HT1080 (cell line): ENCODE data around the gene GPRC5B. TPM values are rescaled to one million over a fixed set of nuclear protein-coding genes. Genes with fewer than 3 reads are reported as not detected.

Experiments
- DNase-seq: peaks from one replicate; pipeline ENCODE4 v3.0.0-alpha.2; 2015; ENCODE audit warnings: low read depth
- total RNA-seq: library from RNA; depleted of rRNA; stranded (reverse); fragments of >200 nt; shearing (Covaris generic); gene quantifications from 2 replicates; pipeline ENCODE4 v1.2.3, GENCODE V29; 2014

The GPRC5B gene
- total RNA-seq, 1 experiment from 2014 or later = 2.7 TPM

DNA sequence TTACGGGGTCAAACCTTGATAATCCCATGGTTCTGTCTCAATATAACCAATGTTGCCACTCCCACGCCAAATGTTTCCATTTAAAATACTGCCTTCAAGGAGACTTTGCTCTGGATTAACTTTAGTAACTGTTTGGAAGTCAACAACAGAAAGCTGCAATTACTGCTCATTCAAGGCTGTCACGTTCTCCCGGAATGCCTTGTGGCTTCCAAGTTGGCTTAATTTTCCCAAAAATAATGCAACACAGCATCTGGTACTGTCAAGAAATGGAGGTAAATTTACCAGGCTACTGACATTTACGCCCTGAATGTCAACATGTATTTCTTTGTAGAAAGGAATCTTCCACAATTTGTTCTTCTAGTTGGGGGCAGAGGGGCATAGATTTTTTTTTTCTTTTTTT is 38.2 kb downstream of the GPRC5B start:
- DNase-seq = no peak

GRCh38 chr16:19844945-19845641 is 39.6 kb downstream of the GPRC5B start:
- DNase-seq = peak; percentile 71

DNA sequence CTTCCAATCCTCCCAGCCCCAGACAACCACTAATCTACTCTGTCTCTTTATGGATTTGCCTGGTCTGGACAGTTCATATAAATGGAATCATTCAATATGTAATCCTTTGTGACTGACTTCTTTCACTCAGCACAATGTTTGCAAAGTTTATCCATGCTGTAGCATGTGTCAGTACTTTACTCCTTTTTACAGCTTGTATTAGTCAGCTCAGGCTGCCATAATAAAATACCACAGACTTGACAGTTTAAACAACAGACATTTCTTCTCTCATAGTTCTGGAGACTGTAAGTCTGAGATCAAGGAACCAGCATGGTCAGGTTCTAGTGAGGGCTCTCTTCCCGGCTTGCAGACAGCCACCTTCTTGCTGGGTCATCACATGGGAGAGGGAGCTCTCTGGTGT is 41.3 kb downstream of the GPRC5B start:
- DNase-seq = peak; percentile 23

DNA sequence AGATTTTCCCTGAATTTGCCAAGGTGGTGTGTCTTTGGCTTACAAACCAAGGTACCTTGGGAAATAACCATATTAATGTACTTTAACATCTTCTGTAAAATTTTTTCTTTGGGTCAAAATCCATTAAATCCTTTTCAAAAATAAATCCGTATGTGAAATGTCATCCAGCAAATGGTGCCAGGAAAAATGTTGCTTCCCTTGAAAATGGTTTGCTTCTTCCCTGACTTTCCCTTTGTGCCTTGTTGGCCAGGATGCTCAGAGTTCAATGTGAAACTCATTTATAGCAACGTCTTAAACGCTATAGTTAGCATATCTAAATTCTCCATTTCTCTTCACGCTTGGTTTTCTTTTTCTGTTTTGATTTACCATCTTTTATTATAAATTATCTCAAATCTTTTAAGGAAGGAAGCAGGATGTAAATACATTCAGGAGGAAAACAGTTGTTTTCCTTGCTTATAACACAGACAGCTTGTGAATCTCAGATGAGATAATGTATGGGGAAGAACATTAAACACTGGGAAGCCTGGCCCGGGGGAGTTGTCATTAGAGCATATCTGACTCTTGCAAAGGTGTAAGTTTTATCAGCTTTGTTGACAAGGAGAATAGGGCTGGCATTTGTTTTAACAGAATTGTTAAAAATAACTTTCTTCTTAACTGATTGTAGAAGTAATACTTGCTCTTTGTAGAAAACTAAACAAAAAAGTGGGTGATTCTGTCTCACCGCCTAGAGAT is 42.1 kb downstream of the GPRC5B start:
- no peak for DNase-seq

DNA sequence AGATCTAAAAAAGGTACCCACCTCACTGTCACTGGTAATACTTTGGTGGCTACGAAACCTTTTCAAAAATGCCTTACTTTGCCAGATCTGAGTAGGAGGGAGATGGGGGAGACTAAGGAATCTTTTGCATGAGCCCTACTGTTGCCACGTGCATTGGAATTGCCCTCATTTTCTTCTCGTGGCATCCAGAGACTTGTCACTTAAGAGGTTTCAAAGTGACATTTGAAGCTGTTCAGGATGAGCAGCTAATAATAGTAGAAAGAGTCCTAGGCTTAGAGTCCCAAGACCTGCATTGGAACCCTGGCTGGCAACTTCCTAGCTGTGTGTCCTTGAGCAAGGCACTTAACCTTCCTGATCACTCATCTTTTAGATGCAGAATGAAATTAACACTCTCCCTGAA is 43.5 kb downstream of the GPRC5B start:
- DNase-seq = no peak

DNA sequence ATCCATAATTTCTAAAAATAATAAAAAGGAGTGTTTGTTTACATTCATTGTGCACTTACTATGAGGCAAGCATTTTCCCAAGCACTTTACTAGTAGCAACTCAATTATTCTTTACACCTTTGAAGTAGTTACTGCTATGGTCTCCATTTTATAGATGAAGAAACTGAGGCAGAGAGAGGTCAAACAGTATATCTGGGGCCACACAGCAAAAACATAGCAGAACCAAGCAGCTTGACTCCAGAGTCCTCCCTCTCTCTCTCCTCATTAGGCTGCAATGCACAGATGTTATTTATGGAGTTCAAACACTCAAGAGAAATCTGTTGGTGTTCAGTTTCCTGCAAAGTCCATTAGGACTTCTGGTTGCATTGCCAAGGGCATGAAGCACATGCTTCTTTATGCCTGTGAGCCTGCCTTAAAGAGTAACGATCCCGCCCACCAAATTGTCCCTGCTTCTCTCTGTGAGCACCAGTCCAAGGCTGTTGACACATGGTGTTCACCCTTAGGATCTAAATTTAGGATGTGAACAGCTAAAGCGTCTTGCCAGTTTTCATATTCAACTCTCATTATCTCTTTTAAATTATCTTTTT is 44.0 kb downstream of the GPRC5B start:
- DNase-seq = no peak

- DNase-seq = no peak
Measured at GRCh38 chr16:19837984-19838707, 46.5 kb downstream of the GPRC5B start.

GRCh38 chr16:19837331-19837980 is 47.2 kb downstream of the GPRC5B start:
- DNase-seq = no peak

GRCh38 chr16:19835968-19836421 is 48.7 kb downstream of the GPRC5B start:
- no peak for DNase-seq

DNA sequence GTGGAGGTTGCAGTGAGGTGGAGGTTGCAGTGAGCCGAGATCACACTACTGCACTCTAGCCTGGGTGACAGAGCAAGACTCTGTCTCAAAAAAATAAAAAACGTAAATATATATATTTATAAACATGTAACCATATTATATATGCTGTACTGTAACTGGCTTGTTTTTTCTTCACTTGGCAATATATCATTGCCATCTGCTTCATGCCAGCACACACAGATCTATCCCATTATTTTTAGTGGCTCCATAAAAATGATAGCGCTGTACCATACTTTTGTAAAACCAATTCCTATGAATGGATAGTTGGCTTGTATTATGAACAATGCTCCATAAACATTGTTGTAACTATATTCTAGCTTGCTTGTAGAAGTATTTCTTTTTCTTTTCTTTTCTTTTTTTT is 49.5 kb downstream of the GPRC5B start:
- DNase-seq = no peak

DNA sequence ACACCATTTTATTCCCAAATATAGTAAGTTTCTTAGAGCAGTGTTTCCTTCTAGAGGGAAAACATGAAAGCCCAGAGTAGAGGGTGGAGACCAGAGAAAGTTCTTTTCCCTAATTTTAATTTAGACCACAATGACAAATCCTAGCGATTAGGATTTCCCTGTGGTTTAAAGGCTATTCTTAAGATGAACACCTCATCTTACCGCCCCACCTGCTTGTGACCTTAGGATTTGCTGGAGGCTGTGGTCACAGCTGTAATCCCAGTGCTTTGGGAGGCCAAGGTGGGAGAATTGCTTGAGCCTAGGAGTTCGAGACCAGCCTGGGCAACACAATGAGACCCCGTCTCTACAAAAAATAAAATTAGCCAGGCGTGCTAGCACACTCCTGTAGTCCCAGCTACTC is 51.1 kb downstream of the GPRC5B start:
- DNase-seq = peak; percentile 61

DNA sequence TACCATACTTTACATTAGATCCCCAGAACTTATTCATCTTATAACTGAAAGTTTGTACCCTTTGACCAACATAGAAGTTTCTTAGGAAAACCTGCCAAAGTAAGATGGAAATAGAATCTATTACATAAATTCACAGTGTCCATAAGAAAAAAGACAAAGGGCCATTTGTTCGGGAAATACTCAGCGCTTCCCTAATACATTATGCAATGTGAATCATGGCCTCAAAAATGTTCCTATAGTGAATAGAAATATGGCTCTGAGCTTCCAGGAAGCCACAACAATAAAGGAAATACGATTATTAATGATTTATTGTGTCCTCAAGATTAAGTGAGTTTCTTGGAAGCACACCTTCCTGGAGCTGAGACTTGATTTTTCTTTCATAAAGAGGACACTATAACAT is 51.5 kb downstream of the GPRC5B start:
- DNase-seq = peak; percentile 77

DNA sequence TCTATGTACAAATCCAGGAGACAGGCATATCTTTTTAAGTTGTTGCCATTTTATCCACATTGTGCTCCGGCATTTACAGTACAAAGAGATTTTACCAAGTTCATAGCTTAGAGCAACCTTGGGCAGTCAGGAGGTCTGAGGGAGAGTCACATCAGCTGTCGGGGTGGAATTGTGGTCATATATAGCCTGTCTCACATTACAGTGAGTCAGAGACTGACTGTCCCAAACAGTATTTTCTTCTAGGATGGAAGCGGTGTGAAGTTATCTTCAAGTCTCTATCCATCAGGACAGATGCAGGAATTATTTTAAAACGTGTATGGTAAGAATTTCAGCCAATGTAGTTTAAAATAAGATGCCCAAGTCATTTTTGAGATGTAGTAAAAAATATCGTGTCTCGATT is 53.0 kb downstream of the GPRC5B start:
- DNase-seq = peak; percentile 86

DNA sequence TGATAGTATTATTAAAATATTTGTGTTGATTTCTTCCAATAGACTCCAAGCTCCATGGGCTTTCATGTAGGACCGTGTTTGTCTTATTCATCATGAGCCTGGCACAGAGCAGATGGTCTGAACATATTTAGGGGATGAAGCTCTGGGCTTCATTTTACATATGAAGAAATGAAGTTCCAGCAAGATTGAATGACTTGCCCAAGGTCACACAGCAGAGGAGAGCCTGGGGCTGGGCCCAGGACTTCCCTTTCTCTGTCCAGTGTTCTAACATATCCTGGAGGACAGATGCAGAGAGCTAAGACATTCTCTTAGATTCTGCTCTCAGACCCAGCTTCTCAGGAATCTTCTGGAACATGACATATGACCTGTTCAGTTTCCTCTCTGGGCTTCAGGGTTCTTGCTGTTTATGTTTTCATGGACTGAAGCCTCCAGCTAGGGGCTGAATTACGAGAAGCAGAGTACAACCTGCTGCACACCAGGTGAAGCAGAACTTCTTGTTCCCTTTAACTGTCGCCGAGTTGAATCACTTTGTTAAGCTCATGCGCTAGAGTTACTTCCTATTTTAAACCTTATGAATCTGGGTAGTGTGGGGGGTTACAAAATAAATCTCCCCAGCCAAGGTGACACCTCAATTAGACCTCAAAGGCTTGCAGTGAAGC is 53.6 kb downstream of the GPRC5B start:
- no peak for DNase-seq

DNA sequence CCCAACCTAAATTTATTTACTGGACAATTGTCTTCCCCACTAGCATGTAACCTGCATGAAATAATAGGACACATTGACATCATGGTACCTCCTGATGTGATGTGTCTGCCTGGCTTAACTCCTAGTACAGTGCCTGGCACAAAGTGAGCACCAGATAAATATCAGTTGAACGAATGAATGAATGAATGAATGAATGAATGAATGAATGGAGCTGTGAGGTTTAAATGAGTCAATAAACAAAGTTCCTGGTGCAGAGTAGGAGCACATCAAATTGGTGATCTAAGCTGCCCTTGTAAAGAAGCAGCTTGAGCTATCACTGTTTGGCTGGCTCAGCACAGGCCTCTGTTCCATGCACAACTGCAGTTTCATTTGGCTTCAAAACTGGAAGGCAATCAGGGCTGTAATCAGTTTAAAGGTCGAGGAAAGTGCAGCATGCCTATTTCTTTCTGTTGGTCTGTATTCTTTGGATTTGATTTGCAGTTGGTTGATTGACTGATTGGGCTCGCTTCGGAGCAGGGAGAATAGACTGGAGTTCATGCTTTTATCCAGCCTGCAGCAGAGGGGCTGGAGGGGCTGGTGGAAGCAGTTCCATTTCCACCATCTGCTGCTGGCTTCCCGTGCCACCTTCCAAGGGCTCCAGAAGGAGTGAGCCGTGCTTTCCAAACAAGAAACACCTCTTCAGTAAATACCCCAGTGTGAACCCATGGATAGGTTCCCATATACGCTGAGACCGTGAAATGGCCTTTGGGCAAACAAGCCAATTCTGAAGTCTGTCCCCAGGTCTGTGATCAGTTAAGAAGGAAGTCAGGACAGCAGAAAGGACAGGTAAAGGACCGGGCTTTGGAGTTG is 54.6 kb downstream of the GPRC5B start:
- DNase-seq = no peak

DNA sequence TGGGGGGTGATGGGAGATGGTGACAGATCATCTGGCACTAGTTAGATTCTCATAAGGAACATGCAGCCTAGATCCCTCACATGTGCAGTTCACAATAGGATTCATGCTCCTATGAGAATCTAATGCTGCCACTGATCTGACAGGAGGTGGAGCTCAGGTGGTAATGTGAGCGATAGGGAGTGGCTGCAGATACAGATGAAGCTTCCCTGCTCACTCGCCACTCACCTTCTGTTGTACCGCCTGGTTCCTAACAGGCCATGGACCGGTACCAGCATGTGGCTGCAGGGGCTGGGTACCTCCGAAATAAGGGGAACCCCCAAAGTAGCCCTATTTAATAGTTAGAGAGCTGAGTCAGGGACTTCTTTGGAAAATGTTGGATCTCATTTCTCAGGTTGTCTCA is 60.4 kb downstream of the GPRC5B start:
- no peak for DNase-seq

GRCh38 chr16:19823322-19823721 is 61.3 kb downstream of the GPRC5B start:
- no peak for DNase-seq

- no peak for DNase-seq
Measured at GRCh38 chr16:19822533-19822932, 62.1 kb downstream of the GPRC5B start.

- DNase-seq = no peak
Measured at GRCh38 chr16:19817875-19818274, 66.8 kb downstream of the GPRC5B start.

- DNase-seq = no peak
Measured at GRCh38 chr16:19817122-19817521, 67.5 kb downstream of the GPRC5B start.
